GM12801 (cell line): ENCODE measurements around the gene HOXB3.

Experiments
- TF ChIP-seq, protein P1 (sequence below): IDR thresholded peaks from one replicate; pipeline ENCODE4 v1.5.1; 2011; ENCODE audit warnings: control low read depth; ENCODE audit not compliant: insufficient read length; ENCODE audit errors: extremely low read depth

HOXB3 gene

GRCh38 chr17:48601207-48601538, 11.1 kb upstream of the HOXB3 start:
- TF ChIP-seq, protein P1, sequence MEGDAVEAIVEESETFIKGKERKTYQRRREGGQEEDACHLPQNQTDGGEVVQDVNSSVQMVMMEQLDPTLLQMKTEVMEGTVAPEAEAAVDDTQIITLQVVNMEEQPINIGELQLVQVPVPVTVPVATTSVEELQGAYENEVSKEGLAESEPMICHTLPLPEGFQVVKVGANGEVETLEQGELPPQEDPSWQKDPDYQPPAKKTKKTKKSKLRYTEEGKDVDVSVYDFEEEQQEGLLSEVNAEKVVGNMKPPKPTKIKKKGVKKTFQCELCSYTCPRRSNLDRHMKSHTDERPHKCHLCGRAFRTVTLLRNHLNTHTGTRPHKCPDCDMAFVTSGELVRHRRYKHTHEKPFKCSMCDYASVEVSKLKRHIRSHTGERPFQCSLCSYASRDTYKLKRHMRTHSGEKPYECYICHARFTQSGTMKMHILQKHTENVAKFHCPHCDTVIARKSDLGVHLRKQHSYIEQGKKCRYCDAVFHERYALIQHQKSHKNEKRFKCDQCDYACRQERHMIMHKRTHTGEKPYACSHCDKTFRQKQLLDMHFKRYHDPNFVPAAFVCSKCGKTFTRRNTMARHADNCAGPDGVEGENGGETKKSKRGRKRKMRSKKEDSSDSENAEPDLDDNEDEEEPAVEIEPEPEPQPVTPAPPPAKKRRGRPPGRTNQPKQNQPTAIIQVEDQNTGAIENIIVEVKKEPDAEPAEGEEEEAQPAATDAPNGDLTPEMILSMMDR, result no peak

GRCh38 chr17:48600244-48601098, 10.4 kb upstream of the HOXB3 start:
- TF ChIP-seq, protein P1, result no peak

GRCh38 chr17:48599354-48599753, 9.3 kb upstream of the HOXB3 start:
- TF ChIP-seq, protein P1, result no peak

DNA sequence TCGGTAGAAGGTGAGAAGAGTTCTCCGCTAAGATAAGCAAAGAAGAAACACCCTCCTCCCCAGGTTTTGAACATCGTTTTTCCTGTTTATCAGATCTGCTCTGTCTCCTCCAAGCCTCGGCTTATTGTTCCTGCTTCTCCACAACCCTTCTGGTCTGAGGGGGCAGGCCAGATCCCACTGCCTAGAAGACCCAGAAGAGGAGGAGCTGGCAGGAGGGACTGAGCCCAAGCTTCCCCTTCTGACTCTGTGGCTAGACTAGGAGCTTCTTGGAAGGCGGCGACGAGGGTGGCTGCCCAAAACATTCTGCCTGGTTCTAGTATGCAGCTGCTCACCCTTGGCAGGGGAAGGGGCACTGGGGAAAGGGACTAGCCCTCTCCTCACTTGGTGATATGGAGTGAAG, 8.7 kb upstream of the HOXB3 start:
- TF ChIP-seq, protein P1, result no peak

DNA sequence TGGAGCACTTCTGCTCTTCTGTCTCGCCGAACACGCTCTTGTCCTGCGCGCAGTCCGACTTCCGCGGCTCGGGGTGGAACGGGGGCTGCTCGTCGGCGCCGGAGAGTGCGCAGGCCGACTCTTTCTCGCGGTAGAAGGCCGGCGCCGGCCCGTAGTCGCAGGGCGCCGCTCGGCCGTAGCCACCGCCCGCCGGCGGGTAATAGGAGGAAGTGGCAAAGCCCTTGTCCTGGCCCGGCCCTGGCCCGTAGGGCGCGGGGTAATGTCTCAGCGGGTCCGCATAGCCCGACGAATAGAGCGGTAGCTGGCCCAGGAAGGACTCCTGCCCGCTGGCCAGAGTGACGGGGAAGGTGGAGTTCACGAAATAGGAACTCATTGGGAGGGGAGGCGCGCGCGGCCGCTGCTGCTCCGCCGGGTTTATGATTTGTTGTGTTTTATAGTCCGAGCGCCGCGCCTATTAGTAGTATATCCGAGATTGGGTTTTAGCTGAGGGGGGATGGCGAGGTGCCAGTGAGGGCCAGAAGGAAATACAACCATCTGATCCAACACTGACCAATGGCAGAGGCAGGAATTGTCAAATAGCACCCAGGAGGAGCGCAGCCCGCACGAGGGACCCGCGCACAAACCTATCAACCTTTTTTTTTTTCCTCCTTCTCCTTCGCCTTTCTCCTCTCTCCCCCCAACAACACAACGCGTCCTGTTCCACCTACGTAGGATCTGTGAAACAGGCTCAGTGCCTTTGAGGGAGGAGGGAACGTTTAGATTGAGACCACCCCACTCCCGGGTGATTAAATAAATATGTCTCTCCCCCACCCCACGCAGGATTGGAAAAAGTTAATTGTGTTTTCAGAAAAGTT, 8.0 kb upstream of the HOXB3 start:
- TF ChIP-seq, protein P1, result no peak

DNA sequence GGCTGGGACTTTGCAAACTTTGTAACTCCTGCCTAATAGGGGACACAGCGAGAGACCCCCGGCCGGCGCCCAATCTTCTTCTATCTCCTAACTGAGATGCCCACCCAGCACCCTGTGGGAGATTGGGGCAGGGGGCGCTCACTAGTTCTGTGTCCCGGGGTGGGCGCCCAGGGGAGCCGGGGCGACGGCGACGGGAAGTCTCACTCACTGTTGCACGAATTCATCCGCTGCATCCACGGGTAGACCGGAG, 7.4 kb upstream of the HOXB3 start:
- TF ChIP-seq, protein P1, result no peak

DNA sequence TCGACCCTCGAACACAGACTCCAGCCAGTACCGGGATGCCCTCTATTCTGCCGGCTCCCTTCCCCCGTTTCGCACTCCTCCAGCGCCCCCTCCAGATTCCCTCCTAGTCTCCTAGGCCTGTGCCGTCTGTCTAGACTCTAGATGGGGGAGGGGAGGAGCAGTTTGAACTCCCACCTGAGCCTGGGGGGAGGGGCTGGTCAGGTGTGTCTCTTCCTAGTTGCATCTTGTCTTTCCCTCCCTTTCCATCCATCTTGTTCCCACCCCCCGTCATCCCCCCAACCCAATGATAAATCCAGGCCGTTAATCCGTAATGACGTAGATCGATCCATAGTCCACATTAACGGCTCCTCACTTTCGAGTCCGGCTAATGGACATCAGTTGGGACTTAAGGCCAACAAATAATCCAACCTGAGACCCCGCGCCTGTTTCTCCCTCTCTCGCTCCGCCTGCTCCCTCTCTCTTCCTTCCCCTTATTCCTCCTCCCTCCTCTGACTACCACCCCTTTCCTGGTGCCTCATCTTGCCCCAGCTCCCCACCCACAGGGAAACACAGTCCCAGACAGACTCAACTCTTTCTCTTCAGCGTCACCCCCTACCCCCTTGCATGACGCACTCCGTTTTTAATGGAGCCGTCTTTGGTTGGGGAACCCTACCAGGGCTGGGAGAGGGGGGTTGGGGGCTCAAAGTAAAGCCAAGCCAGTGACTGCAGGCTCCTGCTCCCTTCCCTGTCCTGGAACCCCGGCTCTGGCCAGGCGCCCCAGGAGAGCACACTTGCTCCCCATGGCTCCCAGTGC, 6.9 kb upstream of the HOXB3 start:
- TF ChIP-seq, protein P1, result no peak
